CD14-positive monocyte (primary cell): ENCODE measurements around the gene TTC7B. TPM values are rescaled to one million over a fixed set of nuclear protein-coding genes. Genes with fewer than 3 reads are reported as not detected.

ENCODE experiments used
- DNase-seq, 3 donors: peaks; one replicate each; pipeline ENCODE4 v3.0.0-alpha.2; 2011 to 2022
- H2AFZ ChIP-seq: 2 replicates; pipeline ENCODE4 v1.6.0; 2012; ENCODE audit warnings: mild to moderate bottlenecking, low read depth, low read length, inconsistent platforms; ENCODE audit not compliant: insufficient read depth, poor library complexity, severe bottlenecking
- H3K27ac ChIP-seq, 2 donors: 1 replicate in 1 of 2; 2 replicates in 1 of 2; pipeline ENCODE4 v1.5.1; 2012 to 2013; ENCODE audit warnings: low read length in 2 of 2, control low read depth in 1 of 2, inconsistent platforms in 1 of 2, low read depth in 1 of 2, mild to moderate bottlenecking in 1 of 2
- H3K27me3 ChIP-seq, 2 donors: one replicate each; pipeline versions ENCODE4 v1.6.0 to v1.6.1; 2011 to 2013; ENCODE audit warnings: low read length in 2 of 2; ENCODE audit not compliant: control insufficient read depth in 2 of 2, insufficient read depth in 2 of 2
- H3K36me3 ChIP-seq, 2 donors: replicated peaks in 1 of 2; 1 replicate in 1 of 2; 2 replicates in 1 of 2; pipeline versions ENCODE4 v1.5.1 to v1.6.1; 2012 to 2013; ENCODE audit warnings: low read length in 2 of 2, control low read depth in 1 of 2, inconsistent platforms in 1 of 2, mild to moderate bottlenecking in 1 of 2; ENCODE audit not compliant: insufficient read depth in 2 of 2, control insufficient read depth in 1 of 2
- H3K4me1 ChIP-seq, 2 donors: 1 replicate in 1 of 2; 2 replicates in 1 of 2; pipeline versions ENCODE4 v1.5.1 to v1.6.1; 2012 to 2013; ENCODE audit warnings: low read length in 2 of 2, control low read depth in 1 of 2, inconsistent platforms in 1 of 2, mild to moderate bottlenecking in 1 of 2, moderate library complexity in 1 of 2; ENCODE audit not compliant: insufficient read depth in 2 of 2, control insufficient read depth in 1 of 2
- H3K4me2 ChIP-seq: replicated peaks from 2 replicates; pipeline ENCODE3; 2012; ENCODE audit warnings: low read length, moderate library complexity, mild to moderate bottlenecking; ENCODE audit not compliant: poor library complexity, severe bottlenecking; ENCODE audit errors: extremely low read depth
- H3K4me3 ChIP-seq, 3 experiments: fragments of 200-600 bp in 1 of 3; sonication (generic) in 1 of 3; replicated peaks in 1 of 3; 1 replicate in 2 of 3; 2 replicates in 1 of 3; pipeline ENCODE4 v1.5.1; 2011 to 2013; ENCODE audit warnings: low read length in 3 of 3, mild to moderate bottlenecking in 3 of 3, control low read depth in 2 of 3, low read depth in 2 of 3, inconsistent platforms in 1 of 3, moderate library complexity in 1 of 3
- H3K79me2 ChIP-seq: 2 replicates; pipeline ENCODE4 v1.6.0; 2012; ENCODE audit warnings: mild to moderate bottlenecking, control low read depth, inconsistent platforms, low read length, moderate library complexity; ENCODE audit not compliant: insufficient read depth
- H3K9ac ChIP-seq: 2 replicates; pipeline ENCODE4 v1.6.0; 2017; ENCODE audit warnings: low read length, mild to moderate bottlenecking; ENCODE audit not compliant: insufficient read depth, poor library complexity, severe bottlenecking
- H3K9me3 ChIP-seq, 2 donors: replicated peaks in 1 of 2; 1 replicate in 1 of 2; 2 replicates in 1 of 2; pipeline versions ENCODE4 v1.5.1 to v1.6.1; 2012 to 2013; ENCODE audit warnings: low read length in 2 of 2, control low read depth in 1 of 2; ENCODE audit not compliant: control insufficient read depth in 1 of 2, insufficient read depth in 1 of 2
- H4K20me1 ChIP-seq: 2 replicates; pipeline ENCODE4 v1.6.0; 2012; ENCODE audit warnings: mild to moderate bottlenecking, low read length, control low read depth, moderate library complexity; ENCODE audit not compliant: insufficient read depth
- H3K27ac Mint-ChIP-seq, 7 donors: one replicate each; pipeline ENCODE4 v1.8.0; 2020; ENCODE audit warnings: mild to moderate bottlenecking in 7 of 7, mixed read lengths in 7 of 7, moderate library complexity in 6 of 7, inconsistent platforms in 2 of 7
- H3K27me3 Mint-ChIP-seq, 3 donors: one replicate each; pipeline ENCODE4 v1.8.0; 2021 to 2022; ENCODE audit warnings: low read depth in 3 of 3, mild to moderate bottlenecking in 3 of 3, mixed read lengths in 3 of 3, moderate library complexity in 3 of 3, inconsistent platforms in 1 of 3
- H3K36me3 Mint-ChIP-seq, 2 donors: one replicate each; pipeline ENCODE4 v1.8.0; 2020; ENCODE audit warnings: mixed read lengths in 2 of 2, inconsistent platforms in 1 of 2, mild to moderate bottlenecking in 1 of 2
- H3K4me1 Mint-ChIP-seq: one replicate; pipeline ENCODE4 v1.8.0; 2020; ENCODE audit warnings: mild to moderate bottlenecking, mixed read lengths
- H3K4me3 Mint-ChIP-seq, 2 donors: one replicate each; pipeline ENCODE4 v1.8.0; 2020; ENCODE audit warnings: mild to moderate bottlenecking in 2 of 2, mixed read lengths in 2 of 2, moderate library complexity in 1 of 2
- H3K9me3 Mint-ChIP-seq, 7 donors: one replicate each; pipeline ENCODE4 v1.8.0; 2020 to 2022; ENCODE audit warnings: mixed read lengths in 7 of 7, mild to moderate bottlenecking in 6 of 7, moderate library complexity in 6 of 7, inconsistent platforms in 2 of 7
- CTCF ChIP-seq: fragments of 200-600 bp; IDR thresholded peaks from one replicate; pipeline ENCODE4 v1.8.0; 2022; ENCODE audit warnings: antibody characterized with exemption, mild to moderate bottlenecking
- WGBS: methylation state at CpG from one replicate; pipeline ENCODE4 v1.1.5; 2013; ENCODE audit warnings: missing lambda C conversion rate; ENCODE audit not compliant: insufficient coverage; 5-methylcytosine and 5-hydroxymethylcytosine counted together
- intact Hi-C, 2 donors: fragments of 100-400 bp; cut with micrococcal nuclease; formaldehyde crosslinking; loops; one replicate each; pipeline versions ENCODE4 v1.15.0 to v1.15.1; 2023
- polyA plus RNA-seq, 3 donors: library from polyadenylated mRNA; depleted of rRNA in 1 of 3; unstranded in 2 of 3; stranded (reverse) in 1 of 3; fragments of 300-500 nt in 2 of 3; fragments of >200 nt in 1 of 3; fragmentation: Illumina TruSeq in 2 of 3; gene quantifications; 1 replicate in 2 of 3; 2 replicates in 1 of 3; pipeline ENCODE4 v1.2.3, GENCODE V29; 2012 to 2021

The TTC7B gene
- polyA plus RNA-seq, 3 donors, result 0.87 to 2.6 (median 1.2) TPM

GRCh38 chr14:90483571-90483974, 332.7 kb downstream of the TTC7B start:
- no peak overlapping the region for H3K4me3 ChIP-seq
- Mint-ChIP-seq H3K9me3 (peaks cover 3 to 13% (median 4%) of the 10 kb centered on the region in 7 donors), H3K27ac (no peak overlapping the region), H3K4me3 (no peak overlapping the region), H3K4me1 (peaks cover 9% of the 10 kb centered on the region), H3K36me3 (no peaks in the 10 kb centered on the region), H3K27me3 (peaks cover 4 to 6% (median 5%) of the 10 kb centered on the region in 3 donors)
- no peaks in the 10 kb centered on the region for H3K79me2 ChIP-seq
- under 1% methylated on average over 11 of the region's 11 CpGs for WGBS
- H3K4me1 ChIP-seq, result peaks cover 4 to 5% of the 10 kb centered on the region in 2 donors
- no peak overlapping the region for H3K27ac ChIP-seq
- H2AFZ ChIP-seq, result no peak overlapping the region
- no peaks in the 10 kb centered on the region for H3K27me3 ChIP-seq
- H3K36me3 ChIP-seq, result no peaks in the 10 kb centered on the region
- intact Hi-C loops, result no loop called here
- no peaks in the 10 kb centered on the region for H4K20me1 ChIP-seq
- H3K9ac ChIP-seq, result no peak overlapping the region
- no peak for DNase-seq
- H3K9me3 ChIP-seq, result peaks cover 0 to 4% of the 10 kb centered on the region in 2 donors
- TF ChIP-seq CTCF, result no peak
- H3K4me2 ChIP-seq, result no peak overlapping the region

GRCh38 chr14:90483117-90483516, 333.1 kb downstream of the TTC7B start:
- Histone ChIP-seq H3K27me3 (no peaks in the 10 kb centered on the region), H3K9ac (no peak overlapping the region), H3K4me1 (peaks cover 4 to 5% of the 10 kb centered on the region in 2 donors), H2AFZ (no peak overlapping the region), H3K27ac (no peak overlapping the region), H3K9me3 (peaks cover 0 to 4% of the 10 kb centered on the region in 2 donors), H3K4me2 (no peak overlapping the region), H3K36me3 (no peaks in the 10 kb centered on the region), H3K79me2 (no peaks in the 10 kb centered on the region), H4K20me1 (no peaks in the 10 kb centered on the region), H3K4me3 (no peak overlapping the region)
- no peak for TF ChIP-seq CTCF
- intact Hi-C loops, result no loop called here
- DNase-seq, result no peak
- Mint-ChIP-seq H3K4me1 (peaks cover 9% of the 10 kb centered on the region), H3K4me3 (no peak overlapping the region), H3K9me3 (peaks cover 3 to 13% (median 4%) of the 10 kb centered on the region in 7 donors), H3K27ac (peak overlapping the region in 1 of 7 donors; percentile 24), H3K36me3 (no peaks in the 10 kb centered on the region), H3K27me3 (peaks cover 4 to 6% (median 5%) of the 10 kb centered on the region in 3 donors)
- 100% methylated on average over 1 of the region's 2 CpGs for WGBS
